GM19023 (cell line): ENCODE measurements around the gene LGALS3BP.
"Not testable (repeated sequence)": the region's sequence is repeated elsewhere in the genome, so short reads cannot be mapped to it uniquely, and the experiment has no call there.

Source experiments
- ATAC-seq: cut with Tn5 transposase; IDR thresholded peaks from one replicate; pipeline ENCODE4 v1.9.1; 2021; ENCODE audit warnings: mild to moderate bottlenecking, moderate library complexity; ENCODE audit not compliant: unreplicated experiment

Gene LGALS3BP, protein sequence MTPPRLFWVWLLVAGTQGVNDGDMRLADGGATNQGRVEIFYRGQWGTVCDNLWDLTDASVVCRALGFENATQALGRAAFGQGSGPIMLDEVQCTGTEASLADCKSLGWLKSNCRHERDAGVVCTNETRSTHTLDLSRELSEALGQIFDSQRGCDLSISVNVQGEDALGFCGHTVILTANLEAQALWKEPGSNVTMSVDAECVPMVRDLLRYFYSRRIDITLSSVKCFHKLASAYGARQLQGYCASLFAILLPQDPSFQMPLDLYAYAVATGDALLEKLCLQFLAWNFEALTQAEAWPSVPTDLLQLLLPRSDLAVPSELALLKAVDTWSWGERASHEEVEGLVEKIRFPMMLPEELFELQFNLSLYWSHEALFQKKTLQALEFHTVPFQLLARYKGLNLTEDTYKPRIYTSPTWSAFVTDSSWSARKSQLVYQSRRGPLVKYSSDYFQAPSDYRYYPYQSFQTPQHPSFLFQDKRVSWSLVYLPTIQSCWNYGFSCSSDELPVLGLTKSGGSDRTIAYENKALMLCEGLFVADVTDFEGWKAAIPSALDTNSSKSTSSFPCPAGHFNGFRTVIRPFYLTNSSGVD

DNA sequence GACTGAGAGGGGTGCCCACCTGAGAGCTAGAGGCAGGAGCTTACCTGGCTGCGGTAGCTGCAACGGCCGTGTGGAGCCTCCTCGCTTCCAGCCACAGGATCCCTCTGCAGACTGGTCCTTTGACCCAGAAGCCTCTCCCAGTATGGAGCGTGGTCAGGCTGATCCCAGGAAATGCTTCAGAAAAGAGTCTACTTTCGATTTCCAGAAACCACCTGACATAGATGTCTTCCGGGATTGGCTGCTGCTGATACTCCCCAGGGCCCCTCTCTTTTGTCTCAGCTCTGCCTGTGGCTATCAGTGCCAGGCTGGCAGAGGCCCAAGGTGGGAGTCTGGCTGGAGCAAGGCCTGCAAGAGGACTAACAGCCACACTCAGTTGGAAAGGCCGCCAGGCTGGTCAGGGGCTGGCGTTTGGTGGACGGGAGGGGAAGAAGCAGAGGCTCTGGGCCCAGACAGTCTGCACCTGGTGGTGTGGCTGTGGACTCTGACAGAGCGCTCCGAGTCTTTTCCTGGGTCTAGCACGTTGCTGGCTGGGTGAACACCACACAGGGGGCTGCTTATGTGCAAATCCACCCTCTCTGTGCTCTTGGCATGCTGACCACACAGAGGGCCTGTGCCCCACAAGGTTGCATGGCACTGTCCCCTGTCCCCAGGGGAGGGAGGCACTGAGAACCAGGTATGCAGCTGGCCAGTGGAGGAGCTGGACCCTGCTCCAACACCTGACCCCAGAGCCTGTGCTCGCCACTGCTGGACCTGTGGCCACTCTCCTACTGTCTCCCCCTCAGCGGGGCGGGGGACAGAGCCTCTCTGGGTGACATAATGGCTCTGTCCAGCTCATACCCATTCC lies at the start of gene LGALS3BP:
Gene LGALS3BP (minus strand): TSS at position 144 of the 844 bp plus-strand sequence. CDS start 2,732 bp downstream, outside the sequence.
- ATAC-seq: no peak

DNA sequence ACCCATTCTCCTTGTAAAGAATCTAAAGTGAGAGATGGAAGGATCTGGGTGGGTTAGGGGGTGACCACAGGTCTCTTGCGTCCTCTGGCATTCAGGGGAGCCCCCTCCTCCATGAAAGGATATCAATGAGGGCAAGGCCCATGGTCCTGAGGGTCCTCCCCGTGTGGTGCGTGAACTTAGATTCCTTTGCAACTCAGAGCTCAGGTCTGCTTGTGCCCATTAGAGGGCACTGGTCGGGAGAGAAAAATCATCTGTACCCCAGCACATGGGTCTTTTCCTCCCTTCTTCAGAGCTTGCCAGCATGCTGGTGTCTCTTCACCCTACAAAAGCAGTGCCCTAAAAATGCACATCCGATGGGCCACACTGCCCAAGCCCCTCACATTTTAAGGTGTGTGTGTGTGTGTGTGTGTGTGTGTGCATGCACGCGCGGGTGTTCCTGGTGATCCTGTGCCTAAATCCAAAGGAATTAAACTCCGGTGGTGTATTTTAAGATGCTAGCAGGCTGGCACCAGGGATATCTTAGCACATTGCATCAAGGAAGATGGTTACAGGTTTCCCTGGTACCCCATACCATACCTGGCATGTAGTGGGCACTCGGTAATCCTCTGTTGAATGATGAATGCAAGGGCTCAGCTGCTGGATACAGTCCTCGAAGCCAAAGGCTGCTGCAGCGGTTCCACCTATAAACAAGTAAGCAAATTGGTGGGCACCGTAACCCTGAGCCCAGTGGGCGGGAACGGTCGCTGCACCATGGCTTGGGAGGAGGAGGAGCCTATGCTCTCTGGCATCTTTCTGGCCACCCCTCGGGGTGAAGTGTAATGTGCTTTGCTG lies 49.0 kb upstream of the LGALS3BP start:
- no peak for ATAC-seq

DNA sequence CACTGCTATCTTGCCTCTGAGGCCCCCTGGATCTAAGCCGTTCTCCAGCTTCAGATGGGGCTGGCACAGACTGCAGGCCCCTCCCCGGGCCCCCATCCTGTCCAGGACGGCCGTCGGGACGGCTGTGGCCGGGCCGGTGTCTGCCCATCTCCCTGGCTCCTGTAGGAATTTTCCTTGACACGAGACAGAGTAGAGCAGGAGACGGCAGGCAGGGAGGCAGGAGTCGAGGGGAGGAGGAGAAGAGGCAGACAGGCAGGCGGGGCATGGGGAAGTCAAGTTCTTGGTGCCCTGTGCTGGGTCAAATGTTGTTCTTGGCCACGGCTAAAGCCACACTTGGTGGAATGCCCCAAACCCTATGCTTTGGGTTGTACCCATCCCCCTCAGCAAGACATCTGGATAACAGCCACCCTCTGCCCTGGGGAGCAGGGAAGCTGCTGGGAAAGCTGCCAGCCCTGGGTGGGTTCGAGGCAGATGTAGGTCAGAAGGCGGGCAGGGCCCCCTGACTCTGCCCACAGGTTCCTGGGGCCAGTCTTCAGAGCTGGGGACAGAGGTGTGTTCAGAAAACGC lies 48.3 kb upstream of the LGALS3BP start:
- no peak for ATAC-seq

DNA sequence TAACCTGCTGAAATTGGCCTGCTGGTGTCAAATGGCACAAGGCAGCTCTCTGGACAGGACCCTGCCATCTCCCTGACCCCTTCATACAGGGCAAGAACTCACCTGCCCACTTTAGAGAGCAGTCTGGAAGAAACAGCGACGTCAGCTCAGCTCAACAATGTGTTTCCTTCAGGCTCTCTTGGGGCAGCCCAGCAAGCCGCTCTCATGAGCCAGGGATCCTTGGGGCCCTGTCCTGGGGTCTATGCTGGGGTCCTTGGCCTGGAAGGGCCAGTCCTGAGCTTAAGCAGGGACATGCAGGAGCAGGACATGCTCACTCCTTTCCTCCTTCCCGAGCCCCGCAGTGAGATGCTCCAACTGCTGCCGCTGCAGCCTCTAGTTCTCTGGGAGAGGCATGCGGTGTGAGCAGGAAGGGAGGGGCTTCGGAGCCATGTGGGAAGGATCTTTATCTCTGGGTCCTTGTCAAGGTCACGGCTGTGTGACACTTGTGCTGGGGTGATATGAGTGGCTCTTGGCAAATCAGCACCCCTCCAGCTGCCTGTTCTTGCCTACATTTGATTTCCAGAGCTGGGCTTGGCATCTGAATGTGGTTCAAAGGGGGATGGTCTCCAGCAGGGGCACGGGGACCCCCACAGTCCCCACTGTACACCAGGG lies 47.7 kb upstream of the LGALS3BP start:
- no peak for ATAC-seq

DNA sequence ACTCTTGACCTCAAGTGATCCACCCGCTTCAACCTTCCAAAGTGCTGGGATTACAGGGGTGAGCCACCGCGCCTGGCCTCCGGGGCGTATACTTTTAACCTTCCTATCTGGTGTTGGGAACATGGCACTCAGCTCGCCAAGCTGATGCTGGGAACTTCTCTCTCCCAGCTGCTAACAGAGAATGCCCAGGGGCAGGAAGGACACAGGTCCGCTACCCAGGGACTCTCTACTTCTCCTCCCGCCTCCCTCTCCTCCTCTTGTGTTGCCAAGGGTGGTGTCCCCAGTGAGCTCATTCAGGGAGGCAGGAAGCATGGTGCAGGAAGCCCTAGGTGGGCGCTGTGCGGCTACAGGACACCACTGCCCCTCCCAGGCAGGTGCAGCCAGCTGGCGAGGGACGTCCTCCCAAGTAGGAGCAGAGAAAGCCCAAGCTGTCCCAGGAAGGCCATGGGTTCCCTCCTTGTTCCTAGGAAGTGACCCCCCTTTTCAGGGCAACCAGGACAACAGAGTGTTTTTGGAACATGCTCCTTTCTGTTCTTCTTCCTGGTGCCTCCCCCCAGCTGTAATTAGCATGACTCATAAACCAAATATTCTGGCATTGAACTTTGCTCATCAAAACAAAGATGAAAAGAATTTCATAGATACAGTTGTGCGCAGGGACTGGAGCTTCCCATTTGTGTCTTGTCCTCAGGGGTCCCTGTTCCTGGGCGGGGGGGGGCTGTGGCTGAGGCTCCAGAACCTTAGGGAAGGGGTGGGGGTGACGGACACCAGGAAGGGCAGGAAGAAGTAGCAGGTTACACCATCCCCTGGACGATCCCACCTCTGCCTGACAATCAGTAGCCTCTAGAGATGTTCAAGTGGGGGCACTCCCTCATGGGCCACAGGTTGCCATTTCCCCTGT lies 46.9 kb upstream of the LGALS3BP start:
- ATAC-seq: no peak

DNA sequence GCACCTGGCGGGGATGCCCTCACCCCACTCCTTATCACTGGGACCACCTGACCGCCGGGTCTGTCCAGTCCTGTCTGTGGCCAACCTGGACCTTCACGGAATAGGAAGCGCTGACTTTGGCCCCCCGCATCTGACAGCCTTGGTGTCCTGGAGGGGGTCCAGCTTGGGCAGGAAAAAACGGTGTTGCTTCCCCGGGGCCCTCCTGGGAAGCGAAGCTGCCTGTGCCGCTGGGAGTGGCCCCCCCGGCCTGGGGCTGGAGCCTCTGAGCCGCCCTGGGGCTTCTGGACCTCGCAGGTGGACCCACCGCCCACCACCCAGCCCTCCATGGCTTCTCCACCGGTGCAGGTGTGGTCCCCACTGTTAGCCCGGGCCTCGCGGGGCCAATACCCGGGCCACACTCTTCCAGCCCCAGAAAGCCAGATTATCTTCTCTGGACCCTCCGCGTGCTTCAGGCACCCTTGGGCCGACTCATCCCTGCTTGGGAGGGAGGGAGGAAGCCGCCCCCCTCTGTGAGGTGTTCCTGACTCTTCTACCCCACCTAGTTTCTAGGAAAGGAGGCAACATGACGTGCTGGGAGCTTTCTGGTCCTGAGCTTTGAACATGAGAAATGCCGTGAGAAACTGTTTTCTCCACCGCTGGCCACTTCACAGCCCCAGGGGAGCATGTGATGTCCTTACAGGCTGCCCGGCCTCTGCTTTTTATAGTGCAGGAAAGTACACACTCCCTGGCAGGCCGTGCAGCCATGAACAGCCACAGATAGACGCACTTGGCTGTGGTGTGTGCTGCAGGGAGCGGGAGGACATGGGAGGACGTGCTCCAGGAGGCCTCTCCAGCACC lies 45.4 kb upstream of the LGALS3BP start:
- no peak for ATAC-seq

DNA sequence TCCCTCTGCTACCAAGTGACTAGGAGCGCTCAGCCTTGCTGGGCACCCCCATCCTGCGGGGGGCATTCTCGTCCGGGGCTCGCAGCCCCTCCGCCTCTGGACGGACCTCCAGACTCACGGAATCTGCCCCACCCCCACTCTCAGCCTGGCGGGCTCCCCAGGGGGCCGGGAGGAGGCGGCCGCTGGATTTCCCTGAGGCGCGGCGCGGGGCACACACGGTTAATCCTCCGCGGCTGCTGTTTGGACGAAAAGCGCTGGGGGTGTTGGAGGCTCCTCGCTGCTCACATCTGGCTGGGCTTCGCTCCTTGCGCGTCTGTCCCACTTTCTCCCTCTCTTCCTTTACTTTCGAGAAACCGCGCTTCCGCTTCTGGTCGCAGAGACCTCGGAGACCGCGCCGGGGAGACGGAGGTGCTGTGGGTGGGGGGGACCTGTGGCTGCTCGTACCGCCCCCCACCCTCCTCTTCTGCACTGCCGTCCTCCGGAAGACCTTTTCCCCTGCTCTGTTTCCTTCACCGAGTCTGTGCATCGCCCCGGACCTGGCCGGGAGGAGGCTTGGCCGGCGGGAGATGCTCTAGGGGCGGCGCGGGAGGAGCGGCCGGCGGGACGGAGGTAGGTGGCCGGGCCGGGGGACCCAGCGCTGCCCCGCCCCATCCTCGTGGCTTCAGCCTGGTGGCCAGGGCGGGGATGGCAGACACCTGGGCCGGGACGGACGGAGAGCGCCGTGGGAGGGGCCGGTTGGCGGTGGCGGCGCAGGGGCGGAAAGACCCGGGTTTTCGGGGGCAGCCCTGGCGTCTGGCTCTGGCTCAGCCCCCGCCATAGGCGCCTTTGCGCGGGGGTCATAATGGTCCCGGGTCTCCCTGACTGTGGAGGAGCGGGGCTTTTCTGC lies 44.4 kb upstream of the LGALS3BP start, which contains the start of gene C1QTNF1:
Gene C1QTNF1 (plus strand): TSS at position 284 of the 886 bp plus-strand sequence. CDS start 19,800 bp downstream, outside the sequence.
- ATAC-seq: no peak

DNA sequence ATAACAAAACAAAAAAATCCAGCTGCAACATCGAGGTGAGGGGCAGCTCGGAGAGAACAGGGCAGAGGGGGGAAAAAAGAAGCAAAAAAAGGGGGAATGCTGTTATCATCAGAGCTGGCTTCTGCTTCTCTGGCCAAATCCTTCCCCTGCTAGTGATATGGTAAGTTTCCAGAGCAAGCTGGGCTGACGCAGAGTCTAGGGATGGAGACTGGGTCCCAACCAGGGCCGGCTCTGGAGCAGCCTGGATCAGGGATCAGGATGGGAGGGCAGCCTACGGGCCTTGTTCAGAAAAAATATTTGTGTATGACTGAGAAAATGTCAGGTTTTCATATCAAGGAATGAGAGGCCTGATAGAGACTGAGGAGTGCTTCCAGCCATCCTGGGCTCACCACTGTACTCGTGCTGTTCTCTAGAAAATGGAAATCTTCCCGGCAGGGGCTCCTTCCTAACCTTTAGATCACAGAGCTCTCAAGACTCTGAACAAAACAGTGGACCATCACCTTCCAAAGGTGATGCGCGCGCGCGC lies 43.5 kb upstream of the LGALS3BP start:
- no peak for ATAC-seq

DNA sequence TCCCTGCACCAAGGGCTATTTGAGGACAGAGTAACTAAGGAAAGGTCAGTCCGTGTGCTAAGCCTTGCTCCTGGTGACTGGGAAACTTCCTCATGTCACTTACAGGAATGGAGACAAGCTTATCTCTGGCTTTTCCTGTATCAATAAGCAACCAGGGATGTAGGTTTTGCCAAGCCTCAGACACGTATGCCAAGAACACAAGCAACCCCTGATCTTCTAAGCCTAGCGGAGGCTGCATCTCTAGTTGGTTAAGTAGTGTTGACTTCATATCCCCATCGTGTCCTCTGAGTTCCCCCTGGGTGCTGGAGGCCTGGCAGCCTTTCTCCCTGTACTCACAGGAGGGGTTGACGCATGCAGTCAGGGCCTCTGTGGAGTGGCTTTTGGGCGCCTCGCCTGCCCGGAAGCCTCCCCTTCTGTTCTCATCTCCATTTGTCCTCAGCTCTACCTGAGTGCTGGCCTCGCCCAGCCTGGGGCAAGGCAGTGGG lies 42.8 kb upstream of the LGALS3BP start:
- no peak for ATAC-seq

DNA sequence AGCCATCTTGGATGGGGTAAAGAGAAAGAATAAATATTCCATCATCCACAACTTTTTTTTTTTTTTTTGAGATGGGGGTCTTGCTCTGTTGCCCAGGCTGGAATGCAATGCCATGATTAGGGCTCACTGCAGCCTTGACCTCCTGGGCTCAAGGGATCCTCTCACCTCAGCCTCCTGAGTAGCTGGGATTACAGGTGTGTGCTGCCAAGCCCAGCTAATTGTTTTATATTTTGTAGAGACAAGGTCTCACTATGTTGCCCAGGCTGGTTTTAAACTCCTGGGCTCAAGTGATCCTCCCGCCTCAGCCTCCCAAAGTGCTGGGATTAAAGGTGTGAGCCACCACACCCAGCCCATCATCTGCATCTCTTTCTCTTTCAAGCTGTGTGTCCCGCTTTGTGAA lies 42.2 kb upstream of the LGALS3BP start:
- not testable (repeated sequence) for ATAC-seq

DNA sequence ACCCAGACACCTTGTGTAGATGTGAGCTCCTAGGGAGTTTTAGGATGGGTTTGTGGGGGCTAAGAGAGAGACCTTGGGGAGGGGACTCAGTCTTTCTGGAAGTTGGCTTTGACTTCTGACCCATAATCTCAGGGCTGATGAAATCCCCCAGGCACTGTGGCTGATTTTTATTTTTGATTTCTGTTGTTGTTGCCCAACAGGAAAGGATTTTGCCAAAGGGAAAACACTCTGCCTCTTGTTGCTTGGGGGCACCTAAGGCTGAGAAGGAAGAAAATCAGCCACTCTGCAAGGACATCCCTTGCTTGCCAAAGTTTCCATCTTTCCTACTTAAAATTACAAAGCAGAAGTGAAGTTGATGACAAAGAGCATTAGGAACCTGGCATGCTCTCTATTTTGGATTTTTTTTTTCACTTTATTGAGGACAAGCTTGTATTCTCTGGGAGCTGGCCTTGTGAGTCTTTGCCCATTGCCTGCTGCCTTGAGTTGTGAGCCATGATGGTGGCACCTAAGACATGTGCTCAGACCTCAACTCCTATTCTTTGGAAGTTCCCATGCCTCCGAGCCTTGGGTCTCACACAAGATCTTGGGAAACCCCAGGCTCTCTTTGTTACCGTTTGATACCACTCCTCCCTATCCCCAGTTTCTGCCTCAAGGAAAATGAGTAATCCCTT lies 41.0 kb upstream of the LGALS3BP start:
- ATAC-seq: no peak

DNA sequence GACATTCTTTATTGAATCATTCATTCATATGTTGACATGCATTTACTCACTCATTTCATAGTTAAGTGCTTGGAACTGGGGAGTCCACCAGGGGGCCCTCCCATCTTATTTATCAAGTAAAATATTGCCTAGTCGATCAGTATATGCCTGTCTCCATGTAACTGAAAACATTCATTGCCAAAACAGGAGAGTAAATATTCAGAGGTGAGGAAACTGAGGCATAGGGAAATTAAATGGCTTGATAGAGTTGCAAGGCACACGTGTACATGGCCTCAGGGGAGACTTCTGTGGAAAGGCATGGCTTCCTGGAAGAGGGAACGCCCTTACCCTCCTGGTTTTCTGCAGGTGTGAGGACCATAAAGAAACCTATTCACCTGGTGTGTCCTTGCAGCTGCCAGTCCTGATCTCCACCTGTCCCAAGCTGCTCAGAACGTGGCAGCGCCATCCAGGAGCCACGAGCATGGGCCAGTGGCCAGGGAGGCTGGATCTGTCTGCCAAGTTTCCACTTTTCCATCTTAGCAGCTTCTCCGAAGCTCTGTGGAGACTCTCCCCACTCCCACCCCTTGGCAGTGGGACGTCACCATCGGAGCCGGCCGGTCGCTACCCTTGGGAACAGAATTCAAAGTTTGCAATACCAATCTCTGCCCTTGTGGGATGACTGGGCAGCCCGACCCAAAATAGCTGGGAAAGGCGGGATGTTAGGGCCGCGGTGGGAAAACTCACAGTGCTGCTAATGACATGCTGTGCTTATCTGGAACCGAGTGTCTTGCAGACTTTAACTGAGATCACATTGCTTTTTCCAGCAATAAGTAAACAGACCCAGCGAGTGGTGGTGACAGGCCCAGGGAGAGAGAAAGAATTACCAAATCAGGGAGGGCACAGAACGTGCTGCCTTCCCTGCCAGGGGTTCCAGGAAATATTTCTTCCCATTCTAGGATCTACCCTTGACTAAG lies 40.2 kb upstream of the LGALS3BP start:
- ATAC-seq: no peak

DNA sequence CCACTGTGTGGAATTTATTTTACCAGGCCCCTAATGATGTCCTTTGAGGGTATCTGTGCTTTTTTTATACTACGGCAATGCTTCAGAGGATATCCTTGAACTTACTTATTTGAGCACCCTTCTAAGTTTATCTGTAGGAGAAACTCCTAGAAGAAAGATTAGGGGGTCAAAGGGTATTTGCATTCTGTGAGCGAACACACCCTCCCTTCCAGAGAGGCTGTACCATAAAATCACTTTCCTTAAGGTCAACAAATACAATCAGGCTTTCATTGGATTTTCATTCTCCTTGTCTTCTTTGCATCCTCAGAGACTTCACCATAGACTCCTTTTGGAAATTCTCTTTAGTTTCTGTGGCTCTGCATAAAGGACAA lies 39.5 kb upstream of the LGALS3BP start:
- no peak for ATAC-seq

DNA sequence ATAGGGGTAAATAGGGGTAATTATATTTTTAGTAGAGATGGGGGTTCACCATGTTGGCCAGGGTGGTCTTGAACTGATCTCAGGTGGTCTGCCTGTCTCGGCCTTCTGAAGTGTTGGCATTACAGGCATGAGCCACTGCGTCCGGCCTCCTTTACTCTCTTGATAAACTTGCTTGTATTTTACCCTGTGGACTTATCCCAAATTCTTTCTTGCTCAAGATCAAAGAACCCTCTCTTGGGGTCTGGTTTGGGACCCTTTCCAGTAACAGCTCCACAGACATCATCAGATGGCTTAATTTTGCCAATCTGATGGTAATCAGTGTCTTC lies 38.6 kb upstream of the LGALS3BP start:
- ATAC-seq: no peak
